Lower leg skin (tissue), 3 donors: ENCODE data around the gene ZFX.

Experiments
- POLR2A ChIP-seq, 2 donors: fragments of 450-650 bp; IDR thresholded peaks; one replicate each; pipeline ENCODE4 v1.6.1; 2016 to 2017; ENCODE audit warnings: antibody characterized with exemption in 2 of 2, mild to moderate bottlenecking in 1 of 2, moderate library complexity in 1 of 2
- TF ChIP-seq, protein P1 (sequence below), 3 donors: fragments of 450-650 bp; IDR thresholded peaks; one replicate each; pipeline ENCODE4 v1.5.1; 2016; ENCODE audit warnings: antibody characterized with exemption in 3 of 3, mild to moderate bottlenecking in 3 of 3, moderate library complexity in 2 of 3

- TF ChIP-seq, protein P1, sequence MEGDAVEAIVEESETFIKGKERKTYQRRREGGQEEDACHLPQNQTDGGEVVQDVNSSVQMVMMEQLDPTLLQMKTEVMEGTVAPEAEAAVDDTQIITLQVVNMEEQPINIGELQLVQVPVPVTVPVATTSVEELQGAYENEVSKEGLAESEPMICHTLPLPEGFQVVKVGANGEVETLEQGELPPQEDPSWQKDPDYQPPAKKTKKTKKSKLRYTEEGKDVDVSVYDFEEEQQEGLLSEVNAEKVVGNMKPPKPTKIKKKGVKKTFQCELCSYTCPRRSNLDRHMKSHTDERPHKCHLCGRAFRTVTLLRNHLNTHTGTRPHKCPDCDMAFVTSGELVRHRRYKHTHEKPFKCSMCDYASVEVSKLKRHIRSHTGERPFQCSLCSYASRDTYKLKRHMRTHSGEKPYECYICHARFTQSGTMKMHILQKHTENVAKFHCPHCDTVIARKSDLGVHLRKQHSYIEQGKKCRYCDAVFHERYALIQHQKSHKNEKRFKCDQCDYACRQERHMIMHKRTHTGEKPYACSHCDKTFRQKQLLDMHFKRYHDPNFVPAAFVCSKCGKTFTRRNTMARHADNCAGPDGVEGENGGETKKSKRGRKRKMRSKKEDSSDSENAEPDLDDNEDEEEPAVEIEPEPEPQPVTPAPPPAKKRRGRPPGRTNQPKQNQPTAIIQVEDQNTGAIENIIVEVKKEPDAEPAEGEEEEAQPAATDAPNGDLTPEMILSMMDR (IDR thresholded peaks at IDR 0.05) = no peak
- no peak for TF ChIP-seq POLR2A (IDR thresholded peaks at IDR 0.05)
Measured at GRCh38 chrX:24253469-24253868, 103.9 kb downstream of the ZFX start.
